Measurements from ENCODE around the gene H6PD.
"Not testable (repeated sequence)": the region's sequence is repeated elsewhere in the genome, so short reads cannot be mapped to it uniquely, and the experiment has no call there.

Gene H6PD

DNA sequence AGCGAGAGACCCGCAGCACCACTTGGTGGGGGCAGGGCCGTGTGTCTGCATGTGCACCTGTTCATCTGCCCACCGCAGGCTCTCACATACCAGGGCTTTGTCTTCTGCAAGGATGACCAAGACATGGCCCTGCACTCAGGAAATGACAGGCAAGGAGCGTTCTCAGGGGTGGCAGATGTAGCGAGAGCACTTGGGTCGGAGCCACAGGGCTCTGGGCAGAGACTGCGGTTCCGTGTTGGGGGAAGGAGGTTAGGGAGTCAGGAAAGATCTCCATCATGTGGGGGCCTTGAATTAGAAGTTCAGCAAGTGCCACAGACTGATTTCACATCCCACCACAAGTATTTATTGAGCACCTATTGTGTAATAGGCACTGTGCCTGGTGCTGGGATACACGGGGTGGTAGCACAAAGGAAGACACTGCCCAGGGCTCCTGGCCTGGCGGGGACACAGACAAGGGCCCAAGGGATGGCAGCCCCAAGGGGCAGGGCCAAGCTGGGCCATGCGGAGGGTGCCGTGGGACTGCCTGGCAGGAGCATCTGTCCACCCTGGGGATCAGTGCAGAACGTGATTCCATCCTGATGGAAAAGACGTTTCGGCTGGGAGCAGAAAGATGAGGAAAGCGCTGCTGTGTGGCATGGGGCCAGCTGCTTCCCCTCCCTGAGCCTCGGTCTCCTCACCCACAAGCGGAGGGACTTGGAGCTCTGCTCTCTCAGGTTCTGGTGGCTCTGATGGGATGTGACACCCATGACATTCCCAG, 46.7 kb downstream of the H6PD start:
- no peak for DNase-seq

DNA sequence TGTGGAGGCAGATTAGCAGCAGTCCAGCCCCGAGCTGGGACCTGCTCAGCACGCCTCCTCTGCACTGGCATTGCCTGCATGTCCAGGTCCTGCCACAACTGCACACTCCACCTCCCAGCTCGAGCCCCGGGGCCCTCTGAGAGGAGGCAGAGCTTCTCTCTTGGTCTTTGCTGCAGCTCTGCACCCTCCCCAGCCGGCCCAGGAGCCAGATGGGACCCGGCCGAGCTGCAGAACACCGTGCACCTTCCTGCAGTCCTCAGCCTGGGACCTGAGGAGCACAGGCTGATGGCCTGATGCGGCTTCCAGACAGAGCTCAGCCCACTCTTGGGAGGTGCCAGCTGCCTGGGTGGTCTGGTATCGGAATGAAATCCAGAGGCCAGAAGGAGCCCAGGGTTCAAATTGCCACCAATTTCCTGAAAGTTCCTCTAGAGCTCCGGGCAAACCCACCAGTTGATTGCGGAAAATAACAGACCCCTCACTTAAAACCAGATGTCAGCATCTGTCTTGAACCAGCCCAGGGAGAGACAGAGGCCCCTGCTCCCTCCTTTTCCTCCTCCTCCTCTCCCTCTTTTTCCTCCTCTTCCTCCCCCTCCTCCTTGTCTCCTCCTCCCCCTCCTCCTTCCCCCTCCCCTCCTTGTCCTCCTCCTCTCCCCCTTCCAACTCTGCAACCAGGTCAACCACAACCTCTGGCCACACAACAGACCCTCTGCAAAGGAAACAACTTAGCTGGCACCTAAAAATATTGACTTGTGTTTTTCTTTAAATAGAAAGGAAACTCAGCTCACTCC, 47.5 kb downstream of the H6PD start:
- DNase-seq = no peak

DNA sequence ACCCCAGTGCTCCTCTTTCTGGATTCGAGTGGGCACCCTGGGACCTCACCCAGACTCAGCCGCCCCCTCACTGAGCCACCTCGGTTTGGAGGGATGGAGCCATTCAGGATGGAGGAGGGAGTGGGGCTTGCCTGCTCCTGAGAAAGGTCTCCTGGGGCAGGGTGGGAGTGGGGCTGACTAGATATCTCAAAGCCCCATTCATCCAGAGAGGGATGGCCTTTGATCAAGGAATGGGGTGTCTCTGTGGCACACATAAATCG, 48.1 kb downstream of the H6PD start:
- no peak for DNase-seq

GRCh38 chr1:9284061-9284460, 49.5 kb downstream of the H6PD start:
- peak; percentile 25 for DNase-seq

DNA sequence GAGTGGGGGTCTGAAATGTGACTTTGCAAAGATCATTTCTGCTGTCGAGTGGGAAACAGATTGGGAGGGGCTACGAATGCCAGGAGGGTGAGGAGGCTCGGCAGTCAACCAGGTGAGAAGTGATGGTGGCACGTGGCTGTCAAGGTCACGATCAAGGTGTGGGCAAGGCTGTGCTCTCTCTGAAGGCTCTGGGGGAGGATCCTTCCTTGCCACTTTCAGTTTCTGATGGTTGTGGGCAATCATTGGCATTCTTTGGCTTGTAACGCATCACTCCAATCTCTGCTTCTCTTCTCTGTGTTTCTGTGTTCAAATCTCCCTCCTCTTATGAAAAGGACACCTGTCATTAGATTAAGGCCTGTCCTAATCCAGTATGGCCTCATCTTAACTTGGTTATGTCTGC, 52.0 kb downstream of the H6PD start:
- DNase-seq = no peak

GRCh38 chr1:9289090-9289534, 54.5 kb downstream of the H6PD start:
- peak; percentile 87 for DNase-seq

GRCh38 chr1:9289711-9290485, 55.3 kb downstream of the H6PD start:
- DNase-seq = no peak

DNA sequence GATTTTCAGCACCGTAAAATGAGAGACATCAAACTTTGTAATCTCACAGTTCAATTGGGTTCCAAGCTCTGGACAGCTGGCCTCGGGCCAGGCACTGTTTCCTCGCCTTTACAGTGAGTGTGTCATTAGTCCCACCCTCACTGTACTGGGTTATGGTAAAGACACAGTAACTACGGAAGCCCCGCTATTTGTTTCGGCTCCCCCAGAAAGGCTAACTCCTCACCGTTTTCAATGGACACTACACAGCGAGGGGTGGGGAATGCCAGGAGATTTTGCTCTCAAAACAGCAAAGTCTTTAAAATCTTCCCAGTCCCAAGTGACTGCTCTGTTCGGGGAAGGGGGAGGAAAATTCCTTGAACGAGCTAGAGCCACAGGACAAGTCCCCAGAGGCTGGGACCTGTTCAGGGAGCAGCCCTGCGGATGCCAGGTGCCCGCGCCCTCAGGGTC, 57.4 kb downstream of the H6PD start:
- DNase-seq = no peak

DNA sequence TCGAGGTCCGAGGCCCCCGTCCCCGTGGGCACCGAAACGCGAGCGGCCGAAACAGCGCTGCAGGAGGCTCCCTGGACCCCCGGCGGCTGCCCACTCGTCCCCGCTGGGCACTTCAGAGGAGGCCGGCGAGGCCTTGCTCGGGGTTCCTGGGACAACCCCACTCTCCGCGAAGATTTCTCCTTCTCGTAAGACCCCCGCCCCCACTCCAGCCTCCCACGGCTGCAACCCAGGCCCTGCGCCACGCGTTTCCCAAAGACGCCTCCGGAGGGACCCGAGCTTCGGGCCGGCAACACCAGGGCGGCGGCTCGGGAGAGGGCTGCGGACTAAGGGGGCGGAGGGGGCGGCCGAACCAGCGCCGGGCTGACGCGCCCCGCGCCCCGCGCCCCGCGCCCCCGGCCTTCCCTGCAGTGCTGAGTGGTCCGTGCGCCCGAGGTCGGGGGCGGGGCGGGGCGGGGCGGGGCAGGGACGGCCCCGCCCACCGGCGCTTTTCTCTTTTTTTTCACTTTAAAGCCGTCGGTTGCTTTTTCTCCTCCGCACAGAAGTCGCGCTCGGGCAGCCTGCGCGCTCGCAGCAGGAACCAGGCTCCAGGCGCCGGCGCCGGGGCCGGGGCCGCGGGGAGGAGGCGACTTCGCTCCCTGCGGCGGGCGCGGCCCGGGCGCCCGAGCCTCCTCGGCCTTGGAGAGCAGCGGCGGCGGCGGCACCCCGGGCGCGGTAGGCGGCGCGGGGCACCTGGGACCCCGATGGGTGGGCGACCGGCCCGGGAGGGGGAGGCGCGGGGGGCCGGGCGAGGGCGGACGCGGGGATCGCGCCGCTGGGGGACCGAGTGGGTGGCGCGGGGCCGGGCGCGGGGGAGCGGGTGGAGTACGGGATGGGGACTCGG, 58.0 kb downstream of the H6PD start, which contains the start of gene SPSB1:
SPSB1 (plus strand) TSS at position 534 of the 880 bp plus-strand sequence. CDS start 62,998 bp downstream, outside the sequence.
- peak; percentile 75 for DNase-seq

GRCh38 chr1:9293241-9293532, 58.6 kb downstream of the H6PD start:
- DNase-seq = no peak

GRCh38 chr1:9293533-9294404, 59.2 kb downstream of the H6PD start:
- DNase-seq = peak; percentile 45

DNA sequence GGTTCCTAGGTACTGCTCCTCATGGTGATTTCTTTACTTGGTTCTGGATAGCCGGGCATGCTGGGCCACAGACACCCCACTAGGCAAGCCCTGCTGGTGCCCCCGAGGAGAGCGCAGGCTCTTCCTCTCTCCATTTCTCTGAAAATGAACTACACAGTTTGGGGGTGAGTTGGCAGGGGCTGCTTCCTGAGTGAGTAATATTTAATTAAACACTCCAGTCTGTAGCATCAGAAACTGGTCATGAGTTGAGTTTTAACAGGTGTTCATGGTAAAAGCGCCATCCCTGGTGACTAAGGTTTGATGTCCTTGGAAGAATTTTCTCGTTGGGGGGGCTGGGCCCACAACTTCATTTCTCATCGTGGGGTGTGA, 59.8 kb downstream of the H6PD start:
- DNase-seq = no peak

DNA sequence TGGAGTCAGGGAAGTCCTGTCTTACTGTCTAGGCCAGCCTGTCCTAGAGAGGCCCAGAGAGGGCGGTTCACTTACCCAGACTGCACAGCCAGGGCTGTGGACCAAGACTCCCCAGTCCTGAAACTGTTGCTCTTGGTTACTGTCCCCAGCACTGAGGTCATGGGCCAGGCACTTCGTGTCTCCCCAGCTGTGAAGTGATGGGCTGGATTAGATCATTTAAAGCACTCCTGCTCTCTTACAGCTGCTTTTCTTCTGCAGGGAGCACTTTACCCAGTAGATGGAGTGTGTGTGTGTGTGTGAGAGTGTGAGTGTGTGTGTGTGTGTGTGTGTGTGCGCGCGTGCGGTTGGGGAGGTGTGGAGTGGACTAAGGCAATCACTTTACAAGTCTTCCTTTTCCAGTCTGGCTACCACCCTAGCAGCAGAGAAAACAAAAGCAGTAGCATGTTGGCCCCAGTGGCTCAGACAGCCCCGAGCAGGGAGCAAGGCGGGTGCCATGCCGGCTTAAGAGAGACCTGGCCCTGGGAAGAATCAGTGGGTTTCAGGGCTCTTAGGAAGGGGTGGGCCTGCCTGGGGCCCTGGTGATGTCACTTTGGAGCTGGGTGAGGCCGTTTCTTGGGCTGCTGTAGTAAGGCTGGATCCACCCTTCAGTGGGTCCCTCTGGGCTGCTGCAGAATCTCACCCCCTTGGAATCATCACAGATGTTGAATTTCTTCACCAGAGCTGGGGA, 60.5 kb downstream of the H6PD start:
- DNase-seq = peak; percentile 38

DNA sequence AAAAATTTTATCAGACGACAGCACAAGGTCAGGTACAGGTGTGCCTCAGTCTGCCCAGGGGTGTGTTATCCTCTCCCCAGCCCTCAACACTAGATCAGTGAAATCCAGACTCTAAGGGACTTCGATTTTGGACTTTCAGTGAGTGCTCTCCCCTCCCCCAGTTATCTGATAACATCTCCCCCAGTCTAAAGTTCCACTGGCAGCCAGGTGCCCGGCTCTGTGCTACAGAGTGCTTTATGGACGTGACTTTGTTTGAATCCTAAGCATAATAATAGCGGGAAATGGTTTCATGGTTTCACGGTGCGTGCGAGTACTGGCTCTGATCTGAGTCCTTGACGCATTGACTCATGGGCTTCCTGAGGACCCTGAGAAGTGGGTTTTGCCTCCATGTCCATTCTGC, 61.3 kb downstream of the H6PD start:
- no peak for DNase-seq

GRCh38 chr1:9296850-9297249, 62.3 kb downstream of the H6PD start:
- no peak for DNase-seq

GRCh38 chr1:9297831-9298230, 63.3 kb downstream of the H6PD start:
- no peak for DNase-seq

GRCh38 chr1:9298282-9298681, 63.7 kb downstream of the H6PD start:
- no peak for DNase-seq

DNA sequence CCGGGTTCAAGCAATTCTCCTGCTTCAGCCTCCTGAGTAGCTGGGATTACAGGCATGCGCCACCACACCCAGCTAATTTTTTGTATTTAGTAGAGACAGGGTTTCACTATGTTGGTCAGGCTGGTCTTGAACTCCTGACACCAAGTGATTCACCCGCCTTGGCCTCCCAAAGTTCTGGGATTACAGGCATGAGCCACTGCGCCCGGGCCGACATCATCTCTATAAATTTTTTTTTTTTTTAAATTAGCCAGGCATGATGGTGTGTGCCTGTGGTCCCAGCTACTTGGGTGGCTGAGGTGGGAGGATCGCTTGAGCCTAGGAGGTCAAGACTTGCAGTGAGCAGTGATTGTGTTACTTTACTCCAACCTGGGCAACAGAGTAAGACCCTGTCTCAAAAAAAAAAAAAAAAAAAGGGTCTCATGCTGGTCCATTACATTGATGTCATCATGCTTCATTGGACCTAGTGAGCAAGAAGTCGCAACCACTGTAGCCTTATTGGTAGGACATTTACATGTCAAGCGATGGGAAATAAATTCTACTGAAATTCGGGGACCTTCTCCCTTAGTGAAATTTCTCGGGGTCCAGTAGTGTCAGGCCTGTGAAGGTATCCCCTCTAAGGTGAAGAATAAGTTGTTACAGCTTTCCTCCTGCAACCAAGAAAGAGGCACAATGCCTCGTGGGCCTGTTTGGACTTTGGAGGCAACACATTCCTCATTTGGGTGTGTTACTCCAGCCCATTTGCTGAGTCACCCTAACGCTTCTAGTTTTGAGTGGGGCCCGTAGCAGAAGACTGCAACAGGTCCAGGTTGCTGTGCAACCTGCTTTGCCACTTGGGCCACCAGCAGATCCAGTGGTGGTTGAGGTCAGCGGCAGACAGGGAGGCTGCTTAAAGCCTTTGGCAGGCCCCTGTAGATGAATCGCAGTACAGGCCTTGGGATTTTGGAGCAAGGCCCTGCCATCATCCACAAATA, 65.3 kb downstream of the H6PD start:
- DNase-seq = not testable (repeated sequence)

DNA sequence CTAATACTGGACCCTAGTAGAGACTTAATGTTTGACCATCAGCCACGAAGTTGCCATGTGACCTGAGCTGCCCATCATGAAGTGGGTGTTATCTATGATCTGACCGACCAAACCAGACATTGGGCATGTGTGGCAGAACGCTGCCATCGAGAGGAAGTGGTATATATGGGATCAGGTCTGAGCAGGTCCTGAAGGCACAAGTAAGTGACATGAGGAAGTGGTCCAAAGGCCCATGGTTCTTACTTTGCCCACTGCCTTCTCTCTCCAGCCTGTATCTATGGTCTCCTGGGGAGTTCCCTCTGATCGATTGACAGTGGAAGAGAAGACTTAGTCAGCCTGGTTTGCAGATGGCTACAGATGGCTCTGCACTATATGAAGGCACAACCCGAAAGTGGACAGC, 66.0 kb downstream of the H6PD start:
- no peak for DNase-seq
